HCT116 (cell line): ENCODE results near the gene DIRAS2. TPM values are rescaled to one million over a fixed set of nuclear protein-coding genes. Genes with fewer than 3 reads are reported as not detected.

ENCODE experiments used
- ATAC-seq: fragments of 200-7000 bp; cut with Tn5 transposase; 2 replicates; pipeline ENCODE4 v1.9.1; 2020; ENCODE audit warnings: mild to moderate bottlenecking, moderate library complexity
- BruUV-seq: library from RNA; stranded (reverse); fragments of 400-500 nt; replicated peaks from 2 replicates; lab custom pipeline; 2021; lab: Mats Ljungman, UMichigan
- CTCF ChIA-PET: fragments of 300-600 bp; sonication (Branson Sonifier 250); formaldehyde crosslinking; loops from one replicate; lab custom pipeline; 2021; ENCODE audit warnings: antibody characterized with exemption; lab: Charles Lee
- POLR2A ChIA-PET: fragments of 300-600, 350-600 bp; sonication (Branson Sonifier 250); formaldehyde crosslinking; loops from one replicate; lab custom pipeline; 2021; ENCODE audit warnings: antibody characterized with exemption; lab: Charles Lee
- RAD21 ChIA-PET, 2 experiments: fragments of 300-600 bp; sonication (Branson Sonifier 250); formaldehyde crosslinking; loops; one replicate each; lab custom pipeline; 2023; ENCODE audit warnings: low total read pairs in 2 of 2; ENCODE audit not compliant: uncharacterized antibody in 2 of 2, unreplicated experiment in 2 of 2, low non-redundant PET in 1 of 2; lab: Charles Lee
- DNase-seq: peaks from one replicate; pipeline ENCODE4 v3.0.0-alpha.2; 2010; ENCODE audit warnings: low read depth, low spot score
- H2AFZ ChIP-seq: fragments of 200-600 bp; shearing (Covaris generic), sonication (generic); 2 replicates; pipeline ENCODE4 v1.6.1; 2017; ENCODE audit warnings: low read depth, mixed run types, mixed read lengths, antibody characterized with exemption, low read length; ENCODE audit not compliant: poor library complexity, severe bottlenecking
- H3K27ac ChIP-seq: 2 replicates; pipeline ENCODE4 v1.5.1; 2012; ENCODE audit warnings: low read depth, low read length
- H3K27me3 ChIP-seq: fragments of 200-600 bp; sonication (generic); 2 replicates; pipeline ENCODE4 v1.6.1; 2016; ENCODE audit warnings: mixed run types, low read length, mixed read lengths; ENCODE audit not compliant: insufficient read depth
- H3K36me3 ChIP-seq, 2 experiments: fragments of 200-500 bp in 1 of 2; fragments of 200-600 bp in 1 of 2; sonication (Bioruptor generic) in 1 of 2; sonication (generic) in 1 of 2; 2 replicates each; pipeline versions ENCODE4 v1.5.1 to v1.6.1; 2014 to 2016; ENCODE audit warnings: low read length in 2 of 2, inconsistent platforms in 1 of 2, mixed read lengths in 1 of 2, mixed run types in 1 of 2; ENCODE audit not compliant: insufficient read depth in 2 of 2, control insufficient read depth in 1 of 2
- H3K4me1 ChIP-seq, 2 experiments: fragments of 200-600 bp in 1 of 2; sonication (generic) in 1 of 2; 2 replicates each; pipeline versions ENCODE4 v1.5.1 to v1.6.1; 2012 to 2017; ENCODE audit warnings: low read length in 2 of 2, inconsistent platforms in 1 of 2, mild to moderate bottlenecking in 1 of 2, mixed read lengths in 1 of 2, mixed run types in 1 of 2, moderate library complexity in 1 of 2; ENCODE audit not compliant: insufficient read depth in 2 of 2, control insufficient read depth in 1 of 2
- H3K4me2 ChIP-seq: fragments of 200-600 bp; sonication (generic); 2 replicates; pipeline ENCODE4 v1.6.1; 2017; ENCODE audit warnings: mixed run types, low read length, mixed read lengths
- H3K4me3 ChIP-seq, 2 experiments: fragments of 200-600 bp in 1 of 2; sonication (generic) in 1 of 2; replicated peaks in 1 of 2; 2 replicates each; pipeline ENCODE4 v1.5.1; 2011 to 2016; ENCODE audit warnings: low read length in 2 of 2, control low read depth in 1 of 2, low read depth in 1 of 2, mild to moderate bottlenecking in 1 of 2, mixed read lengths in 1 of 2, mixed run types in 1 of 2
- H3K79me2 ChIP-seq: fragments of 200-600 bp; sonication (generic); 2 replicates; pipeline ENCODE4 v1.6.1; 2017; ENCODE audit warnings: mild to moderate bottlenecking, mixed run types, low read length, moderate library complexity, mixed read lengths; ENCODE audit not compliant: insufficient read depth
- H3K9ac ChIP-seq: fragments of 200-600 bp; sonication (generic); 2 replicates; pipeline ENCODE4 v1.6.1; 2016; ENCODE audit warnings: low read length, mixed read lengths
- H3K9me2 ChIP-seq: fragments of 200-600 bp; sonication (generic), shearing (Covaris generic); 2 replicates; pipeline ENCODE4 v1.6.1; 2017; ENCODE audit warnings: mixed run types, mild to moderate bottlenecking, moderate library complexity; ENCODE audit not compliant: insufficient read depth
- H3K9me3 ChIP-seq, 2 experiments: fragments of 200-500 bp in 1 of 2; fragments of 200-600 bp in 1 of 2; sonication (Bioruptor generic) in 1 of 2; sonication (generic) in 1 of 2; 2 replicates each; pipeline ENCODE4 v1.6.1; 2014 to 2017; ENCODE audit warnings: low read length in 2 of 2, mixed read lengths in 2 of 2, inconsistent platforms in 1 of 2, low read depth in 1 of 2, mild to moderate bottlenecking in 1 of 2, mixed run types in 1 of 2, moderate library complexity in 1 of 2; ENCODE audit not compliant: control insufficient read depth in 1 of 2, insufficient read depth in 1 of 2
- H4K20me1 ChIP-seq: fragments of 200-600 bp; sonication (generic), shearing (Covaris generic); 2 replicates; pipeline ENCODE4 v1.6.1; 2017; ENCODE audit warnings: mixed run types, mild to moderate bottlenecking, moderate library complexity; ENCODE audit not compliant: insufficient read depth
- CTCF ChIP-seq, 3 experiments: fragments of 200-600 bp in 1 of 3; sonication (generic) in 1 of 3; IDR thresholded peaks in 2 of 3; conservative IDR thresholded peaks in 1 of 3; 2 replicates each; pipeline ENCODE4 v1.5.1; 2012 to 2017; ENCODE audit warnings: low read depth in 2 of 3, low read length in 2 of 3, antibody characterized with exemption in 1 of 3, borderline replicate concordance in 1 of 3, control low read depth in 1 of 3, mild to moderate bottlenecking in 1 of 3, mixed read lengths in 1 of 3, mixed run types in 1 of 3, moderate library complexity in 1 of 3; ENCODE audit not compliant: insufficient read depth in 1 of 3
- EGR1 ChIP-seq: IDR thresholded peaks from 2 replicates; pipeline ENCODE4 v1.6.1; 2012; ENCODE audit warnings: low read depth
- FOSL1 ChIP-seq: IDR thresholded peaks from 2 replicates; pipeline ENCODE4 v1.6.1; 2012; ENCODE audit warnings: low read depth
- POLR2A ChIP-seq: IDR thresholded peaks from 2 replicates; pipeline ENCODE4 v1.7.0; 2011; ENCODE audit warnings: borderline replicate concordance; ENCODE audit not compliant: insufficient read depth, insufficient read length; ENCODE audit errors: extremely low read depth
- SP1 ChIP-seq: IDR thresholded peaks from 2 replicates; pipeline ENCODE4 v1.6.1; 2012; ENCODE audit warnings: low read depth
- intact Hi-C: fragments of 100-400 bp; cut with micrococcal nuclease; formaldehyde crosslinking; loops from 2 replicates; pipeline ENCODE4 v1.10.0; 2022
- total RNA-seq: library from RNA; stranded (reverse); gene quantifications from one replicate; pipeline ENCODE4 v1.2.1, GENCODE V29; 2021; ENCODE audit not compliant: unreplicated experiment
- TF ChIP-seq, protein P1 (sequence below): IDR thresholded peaks from 2 replicates; pipeline ENCODE4 v1.6.1; 2011; ENCODE audit warnings: mild to moderate bottlenecking, low read length, moderate library complexity; ENCODE audit not compliant: insufficient replicate concordance; ENCODE audit errors: extremely low read depth

Gene DIRAS2
- total RNA-seq, 1 experiment from 2014 or later, result not detected

- Histone ChIP-seq H3K27me3 (peaks cover 34% of the 10 kb centered on the region), H3K9ac (no peak overlapping the region), H3K9me3 (no peaks in the 10 kb centered on the region), H3K4me3 (no peak overlapping the region), H4K20me1 (no peaks in the 10 kb centered on the region), H3K4me2 (no peak overlapping the region), H2AFZ (no peak overlapping the region), H3K4me1 (no peaks in the 10 kb centered on the region), H3K9me2 (no peaks in the 10 kb centered on the region), H3K27ac (no peak overlapping the region), H3K79me2 (no peaks in the 10 kb centered on the region), H3K36me3 (no peaks in the 10 kb centered on the region)
- no TSS peak for BruUV-seq
- no peak for TF ChIP-seq FOSL1
- TF ChIP-seq SP1, result no peak
- no peak for TF ChIP-seq POLR2A
- no peak for TF ChIP-seq EGR1
- no peak for TF ChIP-seq CTCF (IDR thresholded peaks at IDR 0.05 in 2 of 3, conservative IDR thresholded peaks at IDR 0.05 in 1 of 3; ENCODE audit: borderline replicate concordance in 1 of 3, insufficient read depth in 1 of 3, low read depth in 2 of 3, low read length in 2 of 3)
- TF ChIP-seq, protein P1, sequence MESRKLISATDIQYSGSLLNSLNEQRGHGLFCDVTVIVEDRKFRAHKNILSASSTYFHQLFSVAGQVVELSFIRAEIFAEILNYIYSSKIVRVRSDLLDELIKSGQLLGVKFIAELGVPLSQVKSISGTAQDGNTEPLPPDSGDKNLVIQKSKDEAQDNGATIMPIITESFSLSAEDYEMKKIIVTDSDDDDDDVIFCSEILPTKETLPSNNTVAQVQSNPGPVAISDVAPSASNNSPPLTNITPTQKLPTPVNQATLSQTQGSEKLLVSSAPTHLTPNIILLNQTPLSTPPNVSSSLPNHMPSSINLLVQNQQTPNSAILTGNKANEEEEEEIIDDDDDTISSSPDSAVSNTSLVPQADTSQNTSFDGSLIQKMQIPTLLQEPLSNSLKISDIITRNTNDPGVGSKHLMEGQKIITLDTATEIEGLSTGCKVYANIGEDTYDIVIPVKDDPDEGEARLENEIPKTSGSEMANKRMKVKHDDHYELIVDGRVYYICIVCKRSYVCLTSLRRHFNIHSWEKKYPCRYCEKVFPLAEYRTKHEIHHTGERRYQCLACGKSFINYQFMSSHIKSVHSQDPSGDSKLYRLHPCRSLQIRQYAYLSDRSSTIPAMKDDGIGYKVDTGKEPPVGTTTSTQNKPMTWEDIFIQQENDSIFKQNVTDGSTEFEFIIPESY, result no peak
- ChIA-PET POLR2A (no interaction called here), RAD21 (no interaction called here), CTCF (no interaction called here)
- DNase-seq (no peak), ATAC-seq (no peak)
- intact Hi-C loops, result no loop called here
Measured at GRCh38 chr9:90632647-90633207, 9.9 kb downstream of the DIRAS2 start.
